Trophoblast cell (in vitro differentiated cells and primary cell): ENCODE measurements around the gene RILPL2.
"Not testable (repeated sequence)": the region's sequence is repeated elsewhere in the genome, so short reads cannot be mapped to it uniquely, and the experiment has no call there.

Source experiments
- DNase-seq, 2 donors: peaks; one replicate each; pipeline ENCODE4 v3.0.0-alpha.2; 2016
- H2AFZ ChIP-seq: 2 replicates; pipeline ENCODE4 v1.6.1; 2013; ENCODE audit warnings: low read length, moderate library complexity, mild to moderate bottlenecking; ENCODE audit not compliant: insufficient read depth, poor library complexity
- H2AK5ac ChIP-seq: 2 replicates; pipeline ENCODE4 v1.6.1; 2013; ENCODE audit warnings: mild to moderate bottlenecking, low read length
- H2BK120ac ChIP-seq: 2 replicates; pipeline ENCODE4 v1.6.1; 2013; ENCODE audit warnings: low read length, mild to moderate bottlenecking, moderate library complexity; ENCODE audit not compliant: insufficient read depth, poor library complexity
- H2BK12ac ChIP-seq: 2 replicates; pipeline ENCODE4 v1.6.1; 2013; ENCODE audit warnings: mild to moderate bottlenecking, low read length, moderate library complexity
- H2BK5ac ChIP-seq: 2 replicates; pipeline ENCODE4 v1.6.1; 2013; ENCODE audit warnings: low read length, low read depth, moderate library complexity, mild to moderate bottlenecking; ENCODE audit not compliant: poor library complexity
- H3K14ac ChIP-seq: 2 replicates; pipeline ENCODE4 v1.6.1; 2013; ENCODE audit warnings: mild to moderate bottlenecking, low read length
- H3K18ac ChIP-seq: 2 replicates; pipeline ENCODE4 v1.6.1; 2013; ENCODE audit warnings: mild to moderate bottlenecking, low read length
- H3K23ac ChIP-seq: 2 replicates; pipeline ENCODE4 v1.6.1; 2013; ENCODE audit warnings: low read length
- H3K27ac ChIP-seq: 2 replicates; pipeline ENCODE4 v1.5.1; 2013; ENCODE audit warnings: low read depth, mild to moderate bottlenecking, inconsistent platforms, low read length, moderate library complexity
- H3K27me3 ChIP-seq: 2 replicates; pipeline ENCODE4 v1.6.1; 2013; ENCODE audit warnings: inconsistent platforms, mild to moderate bottlenecking, low read length, moderate library complexity; ENCODE audit not compliant: insufficient read depth
- H3K36me3 ChIP-seq, 2 experiments: 1 replicate in 1 of 2; 2 replicates in 1 of 2; pipeline ENCODE4 v1.6.1; 2013; ENCODE audit warnings: low read length in 2 of 2, mild to moderate bottlenecking in 2 of 2, moderate library complexity in 1 of 2; ENCODE audit not compliant: insufficient read depth in 2 of 2, control insufficient read depth in 1 of 2
- H3K4ac ChIP-seq: 2 replicates; pipeline ENCODE4 v1.6.1; 2013; ENCODE audit warnings: low read depth, mild to moderate bottlenecking, low read length, moderate library complexity
- H3K4me1 ChIP-seq, 2 experiments: 1 replicate in 1 of 2; 2 replicates in 1 of 2; pipeline ENCODE4 v1.6.1; 2013; ENCODE audit warnings: low read length in 2 of 2, mild to moderate bottlenecking in 2 of 2, moderate library complexity in 1 of 2; ENCODE audit not compliant: insufficient read depth in 2 of 2, control insufficient read depth in 1 of 2
- H3K4me2 ChIP-seq: 2 replicates; pipeline ENCODE4 v1.6.1; 2013; ENCODE audit warnings: inconsistent platforms, mild to moderate bottlenecking, low read length, moderate library complexity
- H3K4me3 ChIP-seq: 2 replicates; pipeline ENCODE4 v1.5.1; 2013; ENCODE audit warnings: mild to moderate bottlenecking, low read depth, low read length, inconsistent platforms
- H3K79me1 ChIP-seq: one replicate; pipeline ENCODE4 v1.6.1; 2013; ENCODE audit warnings: low read length
- H3K79me2 ChIP-seq: 2 replicates; pipeline ENCODE4 v1.6.1; 2013; ENCODE audit warnings: low read length, mild to moderate bottlenecking; ENCODE audit not compliant: control insufficient read depth, insufficient read depth, poor library complexity
- H3K9ac ChIP-seq: 2 replicates; pipeline ENCODE4 v1.6.1; 2013; ENCODE audit warnings: mild to moderate bottlenecking, low read length
- H3K9me3 ChIP-seq: 2 replicates; pipeline ENCODE4 v1.6.1; 2013; ENCODE audit warnings: low read depth, mild to moderate bottlenecking, control low read depth, inconsistent platforms, low read length; ENCODE audit not compliant: insufficient read depth
- H4K12ac ChIP-seq: 2 replicates; pipeline ENCODE4 v1.6.1; 2013; ENCODE audit warnings: low read depth, mild to moderate bottlenecking, low read length, moderate library complexity
- H4K8ac ChIP-seq: 2 replicates; pipeline ENCODE4 v1.6.1; 2013; ENCODE audit warnings: low read depth, mild to moderate bottlenecking, low read length, moderate library complexity
- H4K91ac ChIP-seq: one replicate; pipeline ENCODE4 v1.6.1; 2013; ENCODE audit warnings: low read depth, mild to moderate bottlenecking, low read length, moderate library complexity
- WGBS: extraction: QIAGEN DNeasy Blood & Tissue Kit; methylation state at CpG from one replicate; pipeline ENCODE4 v1.1.7; 2013; ENCODE audit warnings: missing lambda C conversion rate; ENCODE audit not compliant: insufficient read length, insufficient coverage; ENCODE audit errors: extremely low coverage; 5-methylcytosine and 5-hydroxymethylcytosine counted together

RILPL2 gene

DNA sequence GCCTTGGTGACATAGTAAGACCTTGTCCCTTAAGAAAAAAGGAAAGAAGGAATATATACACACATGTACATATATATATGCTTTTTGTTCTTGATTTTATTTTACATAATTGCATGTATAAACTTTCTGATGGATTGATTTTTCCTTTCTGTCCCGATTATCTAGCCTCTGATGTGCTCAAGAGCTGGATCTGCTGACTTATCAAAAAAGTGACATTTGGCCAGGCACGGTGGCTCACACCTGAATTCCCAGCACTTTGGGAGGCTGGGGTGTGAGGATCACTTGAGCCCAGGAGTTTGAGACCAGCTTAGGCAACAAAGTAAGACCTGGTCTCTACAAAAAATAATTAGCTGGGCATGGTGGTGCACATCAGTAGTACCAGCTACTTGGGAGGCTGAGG is 33.5 kb upstream of the RILPL2 start:
- H3K4me3 ChIP-seq, result no peak overlapping the region
- H2BK5ac ChIP-seq, result no peak overlapping the region
- H4K91ac ChIP-seq, result no peak overlapping the region
- no peak overlapping the region for H4K12ac ChIP-seq
- H2AFZ ChIP-seq, result no peak overlapping the region
- H3K9ac ChIP-seq, result no peak overlapping the region
- H3K36me3 ChIP-seq, result peaks cover 18 to 26% of the 10 kb centered on the region in 2 experiments
- no peaks in the 10 kb centered on the region for H3K79me1 ChIP-seq
- no peaks in the 10 kb centered on the region for H3K27me3 ChIP-seq
- WGBS, result no CpG with 5 or more reads among the region's 2 CpGs
- no peak overlapping the region for H2AK5ac ChIP-seq
- no peak overlapping the region for H3K23ac ChIP-seq
- H3K4ac ChIP-seq, result no peak overlapping the region
- no peak overlapping the region for H3K4me2 ChIP-seq
- no peak overlapping the region for H2BK120ac ChIP-seq
- H3K18ac ChIP-seq, result no peak overlapping the region
- no peak for DNase-seq
- H3K4me1 ChIP-seq, result no peaks in the 10 kb centered on the region
- H3K27ac ChIP-seq, result no peak overlapping the region
- no peaks in the 10 kb centered on the region for H3K9me3 ChIP-seq
- no peak overlapping the region for H4K8ac ChIP-seq
- no peak overlapping the region for H3K14ac ChIP-seq
- no peak overlapping the region for H2BK12ac ChIP-seq
- H3K79me2 ChIP-seq, result no peaks in the 10 kb centered on the region

DNA sequence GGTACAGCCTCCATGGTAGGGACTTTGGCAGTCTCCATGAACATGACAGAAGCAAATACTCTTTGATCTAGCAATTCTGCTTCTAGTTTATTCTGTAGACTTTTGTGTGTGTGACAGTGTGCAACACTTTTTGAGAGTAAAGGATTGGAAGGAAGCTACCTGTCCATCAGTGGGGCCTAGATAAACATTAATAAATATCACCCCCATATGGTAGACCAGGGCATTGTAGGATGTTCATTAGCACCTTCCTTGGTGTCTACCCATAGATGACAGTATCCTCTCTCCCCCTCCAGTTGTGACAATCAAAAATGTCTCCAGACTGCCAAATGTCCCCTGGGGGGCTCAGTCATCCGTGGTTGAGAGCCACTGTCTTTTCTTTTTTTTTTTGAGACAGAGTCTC is 32.3 kb upstream of the RILPL2 start:
- H3K27ac ChIP-seq, result no peak overlapping the region
- no peak overlapping the region for H3K14ac ChIP-seq
- peaks cover 18 to 26% of the 10 kb centered on the region in 2 experiments for H3K36me3 ChIP-seq
- H3K79me1 ChIP-seq, result no peaks in the 10 kb centered on the region
- WGBS, result no CpG with 5 or more reads among the region's 1 CpG
- H4K91ac ChIP-seq, result no peak overlapping the region
- no peak overlapping the region for H3K4ac ChIP-seq
- H2BK120ac ChIP-seq, result no peak overlapping the region
- no peak overlapping the region for H2BK12ac ChIP-seq
- H3K9ac ChIP-seq, result no peak overlapping the region
- no peak overlapping the region for H3K4me2 ChIP-seq
- no peaks in the 10 kb centered on the region for H3K4me1 ChIP-seq
- H2AFZ ChIP-seq, result no peak overlapping the region
- H3K27me3 ChIP-seq, result no peaks in the 10 kb centered on the region
- no peak overlapping the region for H4K8ac ChIP-seq
- no peak overlapping the region for H2AK5ac ChIP-seq
- no peak for DNase-seq
- H3K18ac ChIP-seq, result no peak overlapping the region
- H3K23ac ChIP-seq, result no peak overlapping the region
- H3K9me3 ChIP-seq, result no peaks in the 10 kb centered on the region
- no peak overlapping the region for H2BK5ac ChIP-seq
- H3K4me3 ChIP-seq, result no peak overlapping the region
- no peaks in the 10 kb centered on the region for H3K79me2 ChIP-seq
- no peak overlapping the region for H4K12ac ChIP-seq

DNA sequence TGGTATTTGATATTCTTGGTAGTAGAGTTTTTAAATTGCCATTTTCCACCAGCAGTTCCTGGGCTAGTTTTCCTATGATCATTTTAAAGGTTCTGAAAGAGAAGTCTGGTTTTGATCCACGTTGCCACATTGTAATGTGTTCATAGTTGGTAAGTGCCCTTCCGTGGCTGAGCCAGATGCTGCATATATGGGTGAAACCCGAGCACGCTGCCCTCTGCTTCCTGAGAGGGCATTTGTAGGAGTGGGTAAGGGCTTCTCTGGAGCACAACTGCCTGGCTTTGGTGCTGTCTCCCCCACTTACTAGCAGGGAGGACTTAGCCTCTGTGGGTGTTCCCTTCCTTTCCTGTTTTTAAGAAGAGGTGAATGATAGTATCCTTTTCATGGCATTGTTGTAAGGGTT is 28.6 kb upstream of the RILPL2 start:
- no peak overlapping the region for H3K27ac ChIP-seq
- H3K4me1 ChIP-seq, result no peaks in the 10 kb centered on the region
- no peak overlapping the region for H3K4me3 ChIP-seq
- H3K9ac ChIP-seq, result no peak overlapping the region
- no peak for DNase-seq
- H2BK120ac ChIP-seq, result no peak overlapping the region
- H4K8ac ChIP-seq, result no peak overlapping the region
- H3K14ac ChIP-seq, result no peak overlapping the region
- peaks cover 8 to 11% of the 10 kb centered on the region in 2 experiments for H3K36me3 ChIP-seq
- no peaks in the 10 kb centered on the region for H3K27me3 ChIP-seq
- no peak overlapping the region for H2BK12ac ChIP-seq
- H3K18ac ChIP-seq, result no peak overlapping the region
- no peak overlapping the region for H4K12ac ChIP-seq
- no peaks in the 10 kb centered on the region for H3K79me1 ChIP-seq
- H3K9me3 ChIP-seq, result no peaks in the 10 kb centered on the region
- no peak overlapping the region for H2BK5ac ChIP-seq
- H3K4me2 ChIP-seq, result no peak overlapping the region
- no CpG with 5 or more reads among the region's 4 CpGs for WGBS
- no peak overlapping the region for H3K4ac ChIP-seq
- H4K91ac ChIP-seq, result no peak overlapping the region
- no peaks in the 10 kb centered on the region for H3K79me2 ChIP-seq
- no peak overlapping the region for H3K23ac ChIP-seq
- no peak overlapping the region for H2AK5ac ChIP-seq
- H2AFZ ChIP-seq, result no peak overlapping the region

DNA sequence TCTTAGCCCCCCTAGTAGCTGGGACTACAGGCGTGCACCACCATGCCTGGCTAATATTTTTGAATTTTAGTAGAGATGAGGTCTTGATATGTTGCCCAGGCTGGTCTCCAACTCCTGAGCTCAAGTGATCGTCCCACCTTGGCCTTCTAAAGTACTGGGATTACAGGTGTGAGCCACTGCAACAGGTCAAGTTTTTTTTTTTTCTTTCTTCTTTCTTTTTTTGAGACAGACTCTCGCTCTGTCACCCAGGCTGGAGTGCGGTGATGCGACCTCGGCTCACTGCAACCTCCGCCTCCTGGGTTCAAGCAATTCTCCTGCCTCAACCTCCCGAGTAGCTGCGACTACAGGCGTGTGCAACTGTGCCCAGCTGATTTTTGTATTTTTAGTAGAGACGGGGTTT is 26.7 kb upstream of the RILPL2 start:
- H2BK120ac ChIP-seq, H3K14ac ChIP-seq, H3K27me3 ChIP-seq, H3K4me2 ChIP-seq, H4K12ac ChIP-seq, H2AFZ ChIP-seq, H3K9me3 ChIP-seq, H3K79me2 ChIP-seq, H3K4me3 ChIP-seq, H3K27ac ChIP-seq, H2AK5ac ChIP-seq, H4K8ac ChIP-seq, H3K4ac ChIP-seq, H4K91ac ChIP-seq, DNase-seq, H3K4me1 ChIP-seq, H3K9ac ChIP-seq, H2BK12ac ChIP-seq, H2BK5ac ChIP-seq, H3K79me1 ChIP-seq, H3K18ac ChIP-seq, H3K23ac ChIP-seq: not testable (repeated sequence)
- WGBS, result no CpG with 5 or more reads among the region's 11 CpGs
- H3K36me3 ChIP-seq, result peaks cover 8 to 11% of the 10 kb centered on the region in 2 experiments
